GM18951 (cell line): Measurements from ENCODE around the gene PHF11.

Source experiments
- POLR2A ChIP-seq: IDR thresholded peaks from 4 replicates; pipeline ENCODE4 v1.6.1; 2011; ENCODE audit warnings: mild to moderate bottlenecking; ENCODE audit not compliant: insufficient read length, insufficient read depth; ENCODE audit errors: extremely low read depth
- in situ Hi-C: fragments of 300-500 bp; cut with MboI; formaldehyde crosslinking; loops from one replicate; pipeline ENCODE4 v1.12.0; 2022; ENCODE audit warnings: low sequenced_read_pairs, mixed read lengths, inconsistent platforms; ENCODE audit not compliant: unreplicated experiment

PHF11 gene

GRCh38 chr13:49495783-49496762 lies at the start of gene PHF11:
Gene PHF11 (plus strand): TSS chr13:49495953. CDS start chr13:49496002, 49 bp downstream.
- peak; percentile 76 for TF ChIP-seq POLR2A
- in situ Hi-C loops = loop anchor here (10.0 kb wide), 1 partner anchor 109 kb away; no protein-coding TSS in a partner anchor

- TF ChIP-seq POLR2A = no peak
- in situ Hi-C loops = no loop called here
These were observed 49.3 kb upstream of the PHF11 start for GRCh38 chr13:49446473-49446872.

GRCh38 chr13:49448753-49449152 lies 47.0 kb upstream of the PHF11 start:
- in situ Hi-C loops = no loop called here
- TF ChIP-seq POLR2A = no peak

- in situ Hi-C loops = no loop called here
- no peak for TF ChIP-seq POLR2A
These were observed 45.5 kb upstream of the PHF11 start for GRCh38 chr13:49450105-49450819.

- no peak for TF ChIP-seq POLR2A
- in situ Hi-C loops = no loop called here
These were observed 42.9 kb upstream of the PHF11 start for GRCh38 chr13:49452725-49453457.

GRCh38 chr13:49453465-49453864 lies 42.3 kb upstream of the PHF11 start:
- TF ChIP-seq POLR2A = no peak
- in situ Hi-C loops = no loop called here

- in situ Hi-C loops = no loop called here
- TF ChIP-seq POLR2A = no peak
These were observed 41.3 kb upstream of the PHF11 start for GRCh38 chr13:49454388-49455006.

- in situ Hi-C loops = no loop called here
- no peak for TF ChIP-seq POLR2A
These were observed 40.8 kb upstream of the PHF11 start for GRCh38 chr13:49455007-49455398.

- TF ChIP-seq POLR2A = no peak
- in situ Hi-C loops = no loop called here
These were observed 39.6 kb upstream of the PHF11 start for GRCh38 chr13:49456156-49456555.

GRCh38 chr13:49457221-49457620 lies 38.5 kb upstream of the PHF11 start:
- in situ Hi-C loops = no loop called here
- TF ChIP-seq POLR2A = no peak

- no peak for TF ChIP-seq POLR2A
- in situ Hi-C loops = no loop called here
These were observed 36.2 kb upstream of the PHF11 start for GRCh38 chr13:49459580-49459979.

GRCh38 chr13:49464085-49464484 lies 31.7 kb upstream of the PHF11 start:
- in situ Hi-C loops = no loop called here
- TF ChIP-seq POLR2A = no peak
